CD8-positive, alpha-beta memory T cell (primary cell): Measurements from ENCODE around the gene ASNSD1. TPM values are rescaled to one million over a fixed set of nuclear protein-coding genes. Genes with fewer than 3 reads are reported as not detected.
"Not testable (repeated sequence)": the region's sequence is repeated elsewhere in the genome, so short reads cannot be mapped to it uniquely, and the experiment has no call there.

Experiments used
- CTCF ChIA-PET: fragments of 350-600 bp; sonication (Branson Sonifier 250); formaldehyde crosslinking; loops from one replicate; lab custom pipeline; 2021; ENCODE audit warnings: antibody characterized with exemption; lab: Charles Lee
- POLR2A ChIA-PET: fragments of 350-600 bp; sonication (Branson Sonifier 250); formaldehyde crosslinking; loops from one replicate; lab custom pipeline; 2021; ENCODE audit warnings: antibody characterized with exemption; lab: Charles Lee
- DNase-seq, 5 donors: peaks; one replicate each; pipeline versions ENCODE4 v3.0.0 to v3.0.0-alpha.2; 2020 to 2022; ENCODE audit warnings: mixed read lengths in 1 of 5
- H3K27ac ChIP-seq: one replicate; pipeline ENCODE4 v1.7.0; 2013; ENCODE audit warnings: low read depth, mild to moderate bottlenecking, low read length, moderate library complexity
- H3K27me3 ChIP-seq: 2 replicates; pipeline ENCODE4 v1.7.0; 2013; ENCODE audit warnings: low read length, mild to moderate bottlenecking; ENCODE audit not compliant: insufficient read depth, poor library complexity, severe bottlenecking
- H3K36me3 ChIP-seq: 2 replicates; pipeline ENCODE4 v1.7.0; 2013; ENCODE audit warnings: mild to moderate bottlenecking, low read length, moderate library complexity; ENCODE audit not compliant: insufficient read depth
- H3K4me1 ChIP-seq: 2 replicates; pipeline ENCODE4 v1.7.0; 2013; ENCODE audit warnings: mild to moderate bottlenecking, low read length, moderate library complexity; ENCODE audit not compliant: insufficient read depth
- H3K4me3 ChIP-seq: 2 replicates; pipeline ENCODE4 v1.7.0; 2013; ENCODE audit warnings: mild to moderate bottlenecking, low read length
- H3K9me3 ChIP-seq: 2 replicates; pipeline ENCODE4 v1.7.0; 2013; ENCODE audit warnings: mild to moderate bottlenecking, low read length
- H3K27ac Mint-ChIP-seq, 8 donors: one replicate each; pipeline ENCODE4 v1.8.0; 2020 to 2021; ENCODE audit warnings: mixed read lengths in 8 of 8, mild to moderate bottlenecking in 6 of 8, inconsistent platforms in 3 of 8, moderate library complexity in 3 of 8
- H3K27me3 Mint-ChIP-seq, 2 donors: one replicate each; pipeline ENCODE4 v1.8.0; 2020 to 2021; ENCODE audit warnings: mixed read lengths in 2 of 2, mild to moderate bottlenecking in 1 of 2, moderate library complexity in 1 of 2
- H3K36me3 Mint-ChIP-seq, 3 donors: one replicate each; pipeline ENCODE4 v1.8.0; 2020 to 2021; ENCODE audit warnings: mixed read lengths in 3 of 3, inconsistent platforms in 1 of 3, mild to moderate bottlenecking in 1 of 3
- H3K4me1 Mint-ChIP-seq, 3 donors: one replicate each; pipeline ENCODE4 v1.8.0; 2020 to 2021; ENCODE audit warnings: mixed read lengths in 3 of 3, inconsistent platforms in 1 of 3, mild to moderate bottlenecking in 1 of 3
- H3K4me3 Mint-ChIP-seq, 7 donors: one replicate each; pipeline ENCODE4 v1.8.0; 2020 to 2021; ENCODE audit warnings: mixed read lengths in 7 of 7, mild to moderate bottlenecking in 6 of 7, moderate library complexity in 4 of 7, inconsistent platforms in 2 of 7
- H3K9me3 Mint-ChIP-seq, 5 donors: one replicate each; pipeline ENCODE4 v1.8.0; 2020 to 2022; ENCODE audit warnings: mixed read lengths in 5 of 5, mild to moderate bottlenecking in 3 of 5, moderate library complexity in 2 of 5, inconsistent platforms in 1 of 5
- polyA plus RNA-seq: library from polyadenylated mRNA; unstranded; fragments of 300-500 nt; fragmentation: Illumina TruSeq; gene quantifications from one replicate; pipeline ENCODE4 v1.2.3, GENCODE V29; 2021
- total RNA-seq, 2 experiments: library from RNA; stranded (reverse); gene quantifications; one replicate each; pipeline ENCODE4 v1.2.3, GENCODE V29; 2021

The ASNSD1 gene
- total and polyA plus RNA-seq, 3 experiments from 2014 or later: 54.2 to 61.9 (median 58.0) TPM

GRCh38 chr2:189698020-189698887, 37.0 kb downstream of the ASNSD1 start:
- Histone ChIP-seq H3K4me1 (no peaks in the 10 kb centered on the region), H3K36me3 (no peaks in the 10 kb centered on the region), H3K4me3 (no peak overlapping the region), H3K27ac (no peak overlapping the region), H3K27me3 (no peaks in the 10 kb centered on the region), H3K9me3 (no peaks in the 10 kb centered on the region)
- Mint-ChIP-seq H3K27ac (no peak overlapping the region), H3K4me1 (peaks cover 0 to 5% (median 1%) of the 10 kb centered on the region in 3 donors), H3K36me3 (peaks cover 0 to 7% (median 3%) of the 10 kb centered on the region in 3 donors), H3K27me3 (no peaks in the 10 kb centered on the region), H3K4me3 (peak overlapping the region in 1 of 7 donors; percentile 3), H3K9me3 (no peaks in the 10 kb centered on the region)
- CTCF ChIA-PET: interaction anchor here (0.8 to 2.1 kb wide), 8 partner anchors 11 to 63 kb away, joined by 3 to 19 read pairs (median 4); partner anchors contain the start of genes ANKAR and ASNSD1
- DNase-seq: peak in 3 of 5 donors; percentile 16 to 46 (median 38)
- POLR2A ChIA-PET: interaction anchor here (0.7 kb wide), 1 partner anchor 25 kb away, joined by 3 read pairs; no protein-coding TSS in a partner anchor

- POLR2A ChIA-PET: no interaction called here
- H3K9me3 Mint-ChIP-seq: no peaks in the 10 kb centered on the region
- no peaks in the 10 kb centered on the region for H3K27me3 ChIP-seq
These were observed 39.4 kb downstream of the ASNSD1 start for GRCh38 chr2:189700681-189701080.

GRCh38 chr2:189702071-189702470, 40.8 kb downstream of the ASNSD1 start:
- H3K36me3 ChIP-seq: no peaks in the 10 kb centered on the region
- ChIA-PET POLR2A (no interaction called here), CTCF (interaction anchor here (1.0 to 1.4 kb wide), 2 partner anchors 41 kb away, joined by 3 to 6 read pairs; partner anchors contain the start of gene ASNSD1)
- H3K36me3 Mint-ChIP-seq: peaks cover 0 to 12% (median 9%) of the 10 kb centered on the region in 3 donors
- H3K27ac ChIP-seq: no peak overlapping the region
- H3K4me1 ChIP-seq: no peaks in the 10 kb centered on the region
- peaks cover 0 to 5% (median 1%) of the 10 kb centered on the region in 3 donors for H3K4me1 Mint-ChIP-seq
- no peak overlapping the region for H3K4me3 ChIP-seq
- no peak overlapping the region for H3K27ac Mint-ChIP-seq
- H3K9me3 Mint-ChIP-seq: no peaks in the 10 kb centered on the region
- no peaks in the 10 kb centered on the region for H3K27me3 Mint-ChIP-seq
- no peak for DNase-seq
- H3K4me3 Mint-ChIP-seq: no peak overlapping the region
- H3K9me3 ChIP-seq: no peaks in the 10 kb centered on the region
- no peaks in the 10 kb centered on the region for H3K27me3 ChIP-seq

More at GRCh38 chr2:189700681-189701080, 39.4 kb downstream of the ASNSD1 start:
- Histone ChIP-seq H3K27ac (no peak overlapping the region), H3K36me3 (no peaks in the 10 kb centered on the region), H3K4me3 (no peak overlapping the region), H3K4me1 (no peaks in the 10 kb centered on the region), H3K9me3 (no peaks in the 10 kb centered on the region)
- H3K4me1 Mint-ChIP-seq: peaks cover 0 to 5% (median 1%) of the 10 kb centered on the region in 3 donors
- CTCF ChIA-PET: interaction anchor here (1.4 kb wide), 1 partner anchor 40 kb away, joined by 6 read pairs; the partner anchor contains the start of gene ASNSD1
- peak overlapping the region in 1 of 8 donors; percentile 10 for H3K27ac Mint-ChIP-seq
- DNase-seq: no peak
- peaks cover 0 to 7% (median 5%) of the 10 kb centered on the region in 3 donors for H3K36me3 Mint-ChIP-seq
- no peaks in the 10 kb centered on the region for H3K27me3 Mint-ChIP-seq
- no peak overlapping the region for H3K4me3 Mint-ChIP-seq

- Mint-ChIP-seq H3K27me3 (no peaks in the 10 kb centered on the region), H3K36me3 (peaks cover 4 to 28% (median 6%) of the 10 kb centered on the region in 3 donors), H3K4me1 (no peaks in the 10 kb centered on the region), H3K9me3 (peaks cover 0 to 3% (median 0%) of the 10 kb centered on the region in 5 donors), H3K27ac (no peak overlapping the region), H3K4me3 (no peak overlapping the region)
- DNase-seq: no peak
- ChIA-PET POLR2A (no interaction called here), CTCF (interaction anchor here (1.2 kb wide), 1 partner anchor 11 kb away, joined by 3 read pairs; no protein-coding TSS in a partner anchor)
- H3K27me3 ChIP-seq: no peaks in the 10 kb centered on the region
- H3K9me3 ChIP-seq: no peaks in the 10 kb centered on the region
- H3K4me3 ChIP-seq: no peak overlapping the region
- no peaks in the 10 kb centered on the region for H3K4me1 ChIP-seq
- no peaks in the 10 kb centered on the region for H3K36me3 ChIP-seq
- no peak overlapping the region for H3K27ac ChIP-seq
These were observed 48.4 kb downstream of the ASNSD1 start for GRCh38 chr2:189709501-189710221.

GRCh38 chr2:189717593-189717992, 56.3 kb downstream of the ASNSD1 start:
- H3K36me3 ChIP-seq, CTCF ChIA-PET, H3K9me3 ChIP-seq, H3K4me3 ChIP-seq, H3K27me3 Mint-ChIP-seq, H3K4me3 Mint-ChIP-seq, DNase-seq, H3K27ac Mint-ChIP-seq, H3K4me1 Mint-ChIP-seq, POLR2A ChIA-PET, H3K27ac ChIP-seq, H3K4me1 ChIP-seq, H3K27me3 ChIP-seq: not testable (repeated sequence)
- H3K9me3 Mint-ChIP-seq: peaks cover 4 to 16% (median 5%) of the 10 kb centered on the region in 5 donors
- H3K36me3 Mint-ChIP-seq: peaks cover 5 to 11% (median 7%) of the 10 kb centered on the region in 3 donors

GRCh38 chr2:189719571-189719970, 58.3 kb downstream of the ASNSD1 start:
- Mint-ChIP-seq H3K36me3 (peaks cover 5 to 7% (median 7%) of the 10 kb centered on the region in 3 donors), H3K27ac (no peak overlapping the region), H3K4me1 (no peaks in the 10 kb centered on the region), H3K4me3 (no peak overlapping the region), H3K9me3 (peaks cover 2 to 16% (median 5%) of the 10 kb centered on the region in 5 donors), H3K27me3 (no peaks in the 10 kb centered on the region)
- Histone ChIP-seq H3K4me3 (no peak overlapping the region), H3K4me1 (no peaks in the 10 kb centered on the region), H3K27ac (no peak overlapping the region), H3K27me3 (no peaks in the 10 kb centered on the region), H3K36me3 (no peaks in the 10 kb centered on the region), H3K9me3 (no peaks in the 10 kb centered on the region)
- ChIA-PET POLR2A (no interaction called here), CTCF (no interaction called here)
- DNase-seq: no peak
